ENCODE results near the gene SUN2.
A peak's percentile ranks its signal among the peaks of the same experiment; 100 is the strongest.

The SUN2 gene

GRCh38 chr22:38754751-38755154, 1.0 kb downstream of the SUN2 start:
- H3K27me3 Mint-ChIP-seq: no peaks in the 10 kb centered on the region
- no peaks in the 10 kb centered on the region for H3K9me3 Mint-ChIP-seq
- H3K4me3 Mint-ChIP-seq: peak overlapping the region; percentile 77
- peaks cover 79% of the 10 kb centered on the region for H3K4me1 Mint-ChIP-seq (ENCODE audit: low read depth)
- peak overlapping the region; percentile 90 for H3K27ac Mint-ChIP-seq
- intact Hi-C loops (cut with micrococcal nuclease): no loop called here
- H3K36me3 Mint-ChIP-seq (ENCODE audit: low read depth): peaks cover 43% of the 10 kb centered on the region

DNA sequence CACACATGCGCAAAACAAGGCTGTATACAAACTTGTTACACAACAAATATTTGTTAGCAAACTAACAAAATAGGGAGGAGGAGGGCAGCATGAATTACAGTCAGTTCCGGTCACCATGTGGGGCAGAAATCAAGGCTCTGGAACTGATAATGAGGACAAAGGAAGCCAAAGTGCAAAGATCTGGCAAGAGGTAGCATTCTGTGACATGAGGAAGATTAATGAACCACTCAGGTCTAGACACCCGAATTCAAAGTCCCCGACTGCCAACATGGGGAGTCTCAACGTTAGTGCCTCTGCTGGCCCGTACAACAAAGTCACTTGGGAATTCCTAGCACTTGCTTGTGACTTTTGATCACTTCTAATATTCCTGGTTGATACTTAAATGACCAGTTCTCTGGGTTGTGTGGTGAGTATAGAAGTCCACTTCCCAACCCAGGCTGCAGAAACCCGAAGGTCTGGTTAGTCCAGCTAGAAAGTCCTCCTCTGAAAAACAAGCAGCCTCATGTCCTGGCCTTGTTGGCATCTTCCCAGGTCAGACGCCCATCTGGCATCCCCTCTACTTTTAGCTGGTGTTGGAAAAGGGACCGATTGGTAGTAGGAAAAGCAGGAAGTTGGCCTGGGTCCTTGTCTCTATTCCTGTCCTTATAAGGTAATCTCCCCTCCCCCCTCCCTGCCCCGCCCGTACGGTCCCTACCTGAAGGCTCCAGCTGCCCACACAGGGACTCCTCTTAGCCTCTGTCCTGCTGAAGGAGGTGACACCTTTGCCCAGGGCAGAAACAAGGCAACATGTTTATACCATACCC, 1.6 kb downstream of the SUN2 start:
- H3K4me1 Mint-ChIP-seq (ENCODE audit: low read depth): peaks cover 81% of the 10 kb centered on the region
- H3K36me3 Mint-ChIP-seq (ENCODE audit: low read depth): peaks cover 49% of the 10 kb centered on the region
- intact Hi-C loops (cut with micrococcal nuclease): no loop called here
- peak overlapping the region; percentile 90 for H3K27ac Mint-ChIP-seq
- H3K9me3 Mint-ChIP-seq: no peaks in the 10 kb centered on the region
- peak overlapping the region; percentile 77 for H3K4me3 Mint-ChIP-seq
- no peaks in the 10 kb centered on the region for H3K27me3 Mint-ChIP-seq

GRCh38 chr22:38751422-38752346, 4.1 kb downstream of the SUN2 start:
- peaks cover 60% of the 10 kb centered on the region for H3K4me1 Mint-ChIP-seq (ENCODE audit: low read depth)
- no peaks in the 10 kb centered on the region for H3K9me3 Mint-ChIP-seq
- H3K27ac Mint-ChIP-seq: peak overlapping the region; percentile 88
- peak overlapping the region; percentile 69 for H3K4me3 Mint-ChIP-seq
- intact Hi-C loops (cut with micrococcal nuclease): no loop called here
- H3K27me3 Mint-ChIP-seq: no peaks in the 10 kb centered on the region
- H3K36me3 Mint-ChIP-seq (ENCODE audit: low read depth): peaks cover 73% of the 10 kb centered on the region

DNA sequence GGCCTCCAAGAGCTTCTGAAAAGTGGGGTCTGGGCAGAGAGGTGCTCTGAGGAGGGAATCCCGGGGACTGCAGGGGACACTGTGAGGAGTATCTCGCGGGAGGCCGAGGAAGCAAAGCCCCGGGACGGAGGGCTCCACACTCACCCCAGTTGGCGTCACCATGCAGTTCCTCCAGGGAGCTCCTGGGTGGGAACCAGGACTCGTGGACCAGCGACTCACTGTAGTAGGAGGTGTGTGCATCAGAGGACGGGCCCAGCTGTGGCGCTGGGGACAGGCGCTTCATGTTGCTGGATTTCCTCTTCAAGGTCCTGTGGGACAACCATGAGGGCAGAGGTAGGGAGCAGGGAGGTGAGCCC, 4.8 kb downstream of the SUN2 start:
- H3K27ac Mint-ChIP-seq: peak overlapping the region; percentile 88
- intact Hi-C loops (cut with micrococcal nuclease): no loop called here
- H3K27me3 Mint-ChIP-seq: no peaks in the 10 kb centered on the region
- peaks cover 56% of the 10 kb centered on the region for H3K4me1 Mint-ChIP-seq (ENCODE audit: low read depth)
- no peak overlapping the region for H3K4me3 Mint-ChIP-seq
- no peaks in the 10 kb centered on the region for H3K9me3 Mint-ChIP-seq
- peaks cover 80% of the 10 kb centered on the region for H3K36me3 Mint-ChIP-seq (ENCODE audit: low read depth)

DNA sequence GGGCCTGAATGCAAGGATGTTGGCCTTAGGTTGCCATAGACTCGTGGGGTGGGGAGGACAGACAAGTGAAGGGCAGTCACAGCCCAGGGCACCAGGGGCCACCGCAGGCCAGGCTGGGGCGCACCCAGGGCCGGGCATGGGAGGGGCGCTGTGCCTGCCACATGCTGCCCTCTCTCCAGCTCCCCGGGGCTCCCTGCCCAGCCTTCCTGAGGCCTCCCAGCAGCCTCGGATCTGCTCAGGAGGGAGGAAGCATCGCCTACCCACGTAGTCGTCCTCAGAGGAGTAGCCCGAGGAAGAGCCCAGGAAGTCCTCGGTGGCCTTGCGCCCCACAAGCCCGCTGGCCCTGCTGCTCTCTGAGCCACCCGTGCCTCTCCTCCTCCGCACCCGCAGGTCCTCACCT, 5.2 kb downstream of the SUN2 start:
- Mint-ChIP-seq H3K36me3 (ENCODE audit: low read depth) (peaks cover 84% of the 10 kb centered on the region), H3K4me3 (no peak overlapping the region), H3K4me1 (ENCODE audit: low read depth) (peaks cover 56% of the 10 kb centered on the region), H3K9me3 (no peaks in the 10 kb centered on the region), H3K27ac (peak overlapping the region; percentile 41), H3K27me3 (no peaks in the 10 kb centered on the region)
- intact Hi-C loops (cut with micrococcal nuclease): no loop called here

GRCh38 chr22:38750104-38750503, 5.7 kb downstream of the SUN2 start:
- Mint-ChIP-seq H3K4me1 (ENCODE audit: low read depth) (peaks cover 54% of the 10 kb centered on the region), H3K36me3 (ENCODE audit: low read depth) (peaks cover 89% of the 10 kb centered on the region), H3K27me3 (no peaks in the 10 kb centered on the region), H3K4me3 (no peak overlapping the region), H3K27ac (peak overlapping the region; percentile 41), H3K9me3 (no peaks in the 10 kb centered on the region)
- intact Hi-C loops (cut with micrococcal nuclease): no loop called here

DNA sequence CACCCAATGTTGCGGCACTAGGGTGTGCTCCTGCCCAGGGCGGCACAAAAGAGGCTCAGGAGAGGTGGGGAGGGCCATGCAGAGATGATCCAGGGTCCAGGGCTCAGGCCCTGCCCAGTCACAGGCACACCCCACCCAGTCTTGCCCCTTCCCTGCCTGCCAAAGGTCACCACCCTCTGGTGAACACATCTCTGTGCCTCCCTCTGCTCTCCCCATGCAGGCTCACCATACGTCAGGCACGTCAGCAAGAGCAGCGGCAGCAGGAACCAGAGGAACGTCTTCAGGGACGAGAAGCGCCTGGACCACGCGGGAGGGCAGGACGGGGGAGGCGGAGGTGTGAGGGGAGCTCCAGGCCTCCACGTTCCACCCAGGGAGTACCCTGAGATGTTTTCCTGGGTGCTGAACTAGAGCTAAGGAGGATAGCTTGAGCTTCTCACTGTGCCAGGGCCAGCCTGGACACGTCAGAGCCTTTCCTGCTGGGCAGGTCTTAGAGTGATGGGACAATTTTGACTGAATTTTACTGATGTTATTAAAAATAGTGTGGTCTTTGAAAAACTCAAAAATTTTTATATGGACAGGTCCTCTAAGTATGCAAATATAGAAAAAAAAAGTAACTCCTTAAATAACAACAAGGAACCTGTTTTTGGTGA, 7.2 kb downstream of the SUN2 start:
- Mint-ChIP-seq H3K9me3 (no peaks in the 10 kb centered on the region), H3K27me3 (no peaks in the 10 kb centered on the region), H3K27ac (no peak overlapping the region), H3K36me3 (ENCODE audit: low read depth) (peaks cover 98% of the 10 kb centered on the region), H3K4me1 (ENCODE audit: low read depth) (peaks cover 39% of the 10 kb centered on the region), H3K4me3 (no peak overlapping the region)
- intact Hi-C loops (cut with micrococcal nuclease): no loop called here

DNA sequence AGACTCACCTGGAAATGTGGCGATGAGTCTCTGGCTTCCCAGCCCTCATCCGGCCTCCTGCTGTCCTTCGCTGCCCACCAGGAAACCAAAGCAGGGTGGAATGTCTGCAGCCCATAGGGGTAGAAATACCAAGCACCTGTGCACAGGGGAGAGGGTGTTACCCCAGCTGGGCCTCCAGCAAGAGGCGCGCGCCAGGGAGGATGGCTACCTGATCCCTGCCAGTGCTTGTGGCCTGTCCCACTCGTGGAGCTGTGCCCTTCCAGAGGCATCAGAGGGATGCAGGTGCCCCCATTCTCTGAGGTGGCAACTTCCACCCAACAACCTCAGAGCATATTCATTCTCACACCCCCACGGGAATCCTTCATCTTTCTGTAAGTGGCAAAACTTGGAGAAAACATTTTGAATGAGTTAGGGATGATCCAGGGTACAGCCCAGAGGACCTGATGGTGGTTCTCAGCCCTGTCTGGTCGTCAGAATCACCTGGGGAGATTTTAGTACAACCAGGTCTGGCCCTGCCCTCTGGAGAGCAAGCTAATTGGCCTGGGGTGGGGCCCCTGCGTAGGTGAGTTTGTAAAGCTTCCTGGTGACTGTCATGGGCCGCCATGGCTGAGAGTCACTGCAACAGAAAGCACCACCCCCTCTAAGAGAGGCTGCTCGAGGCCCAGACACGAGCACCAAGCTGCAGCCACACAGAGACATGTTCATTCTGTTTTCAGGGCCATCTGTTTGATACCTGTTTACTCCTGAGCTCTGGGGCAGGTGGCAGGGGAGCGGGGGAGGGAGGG, 9.9 kb downstream of the SUN2 start:
- Mint-ChIP-seq H3K4me1 (ENCODE audit: low read depth) (peaks cover 13% of the 10 kb centered on the region), H3K9me3 (no peaks in the 10 kb centered on the region), H3K4me3 (no peak overlapping the region), H3K27ac (no peak overlapping the region), H3K36me3 (ENCODE audit: low read depth) (peaks cover 98% of the 10 kb centered on the region), H3K27me3 (no peaks in the 10 kb centered on the region)
- intact Hi-C loops (cut with micrococcal nuclease): no loop called here

DNA sequence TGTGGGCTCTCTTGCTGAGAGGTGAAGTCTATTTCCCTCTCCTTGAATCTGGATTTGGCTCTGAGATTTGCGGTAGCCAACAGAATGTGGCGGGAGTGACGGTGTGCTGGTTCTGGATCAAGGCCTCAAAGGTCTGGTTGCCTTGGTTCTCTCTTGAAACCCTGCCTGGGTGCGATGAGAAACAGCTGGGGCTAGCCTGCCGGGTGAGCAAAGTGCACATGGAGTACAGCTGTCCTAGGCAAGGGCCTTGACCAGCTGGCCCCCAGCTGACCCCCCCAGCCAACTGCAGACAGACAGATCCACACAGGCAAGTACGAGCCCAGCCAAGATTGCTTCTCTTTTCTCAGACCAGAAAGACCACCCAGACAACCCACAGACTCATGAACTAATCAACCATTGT, 10.8 kb downstream of the SUN2 start:
- Mint-ChIP-seq H3K9me3 (no peaks in the 10 kb centered on the region), H3K27me3 (no peaks in the 10 kb centered on the region), H3K36me3 (ENCODE audit: low read depth) (peaks cover 98% of the 10 kb centered on the region), H3K4me1 (ENCODE audit: low read depth) (peaks cover 4% of the 10 kb centered on the region), H3K27ac (no peak overlapping the region), H3K4me3 (no peak overlapping the region)
- intact Hi-C loops (cut with micrococcal nuclease): no loop called here

- H3K27ac Mint-ChIP-seq: no peak overlapping the region
- no peaks in the 10 kb centered on the region for H3K4me1 Mint-ChIP-seq (ENCODE audit: low read depth)
- H3K27me3 Mint-ChIP-seq: no peaks in the 10 kb centered on the region
- H3K9me3 Mint-ChIP-seq: no peaks in the 10 kb centered on the region
- intact Hi-C loops (cut with micrococcal nuclease): no loop called here
- H3K36me3 Mint-ChIP-seq (ENCODE audit: low read depth): peaks cover 98% of the 10 kb centered on the region
- H3K4me3 Mint-ChIP-seq: no peak overlapping the region
Measured at GRCh38 chr22:38742176-38742942, 13.4 kb downstream of the SUN2 start.

DNA sequence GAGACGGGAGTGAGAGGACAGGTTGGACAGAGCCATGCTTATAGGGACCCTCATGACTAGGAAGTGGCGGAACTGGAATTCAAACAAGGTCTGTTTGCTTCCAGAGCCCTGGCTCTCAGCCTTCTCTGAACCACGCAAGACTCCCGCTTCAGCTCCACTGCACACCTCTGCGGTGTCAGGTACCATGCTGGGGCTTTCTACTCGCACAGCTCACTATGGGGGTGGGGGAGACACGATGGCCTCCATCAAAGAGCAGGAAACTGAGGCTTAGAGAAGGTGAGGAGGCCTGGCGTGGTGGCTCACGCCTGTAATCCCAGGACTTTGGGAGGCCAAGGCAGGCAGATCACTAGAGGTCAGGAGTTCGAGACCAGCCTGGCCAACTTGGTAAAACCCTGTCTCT, 14.2 kb downstream of the SUN2 start:
- no peaks in the 10 kb centered on the region for H3K27me3 Mint-ChIP-seq
- H3K36me3 Mint-ChIP-seq (ENCODE audit: low read depth): peaks cover 98% of the 10 kb centered on the region
- H3K4me3 Mint-ChIP-seq: no peak overlapping the region
- H3K4me1 Mint-ChIP-seq (ENCODE audit: low read depth): no peaks in the 10 kb centered on the region
- H3K27ac Mint-ChIP-seq: no peak overlapping the region
- intact Hi-C loops (cut with micrococcal nuclease): no loop called here
- no peaks in the 10 kb centered on the region for H3K9me3 Mint-ChIP-seq

GRCh38 chr22:38741166-38741565, 14.6 kb downstream of the SUN2 start:
- H3K36me3 Mint-ChIP-seq (ENCODE audit: low read depth): peaks cover 98% of the 10 kb centered on the region
- intact Hi-C loops (cut with micrococcal nuclease): no loop called here
- no peak overlapping the region for H3K27ac Mint-ChIP-seq
- no peaks in the 10 kb centered on the region for H3K9me3 Mint-ChIP-seq
- H3K4me3 Mint-ChIP-seq: no peak overlapping the region
- H3K27me3 Mint-ChIP-seq: no peaks in the 10 kb centered on the region
- H3K4me1 Mint-ChIP-seq (ENCODE audit: low read depth): no peaks in the 10 kb centered on the region

DNA sequence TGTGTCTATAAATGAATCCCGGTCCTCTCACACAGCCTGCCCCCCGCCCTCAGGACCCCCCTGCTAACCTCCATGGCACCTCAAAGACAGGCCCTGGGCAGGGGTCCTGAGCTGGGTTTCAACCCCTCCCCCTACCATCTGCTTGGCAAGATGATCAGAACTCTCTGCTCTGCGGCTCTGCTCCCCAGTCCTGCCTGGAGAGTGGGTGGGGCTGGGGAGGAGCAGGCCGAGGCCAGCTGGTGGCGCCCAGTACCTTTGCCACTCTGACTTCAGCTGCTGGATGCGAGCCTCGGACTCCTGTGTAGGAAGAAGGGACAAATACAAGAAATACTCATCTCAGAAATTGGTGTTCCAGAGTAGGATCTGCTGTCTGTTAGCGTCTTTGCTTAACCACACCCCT, 15.0 kb downstream of the SUN2 start:
- Mint-ChIP-seq H3K9me3 (no peaks in the 10 kb centered on the region), H3K27ac (no peak overlapping the region), H3K27me3 (no peaks in the 10 kb centered on the region), H3K4me3 (no peak overlapping the region), H3K4me1 (ENCODE audit: low read depth) (no peaks in the 10 kb centered on the region), H3K36me3 (ENCODE audit: low read depth) (peaks cover 98% of the 10 kb centered on the region)
- intact Hi-C loops (cut with micrococcal nuclease): no loop called here

Data from dendritic cell treated with granulocyte-macrophage colony-stimulating factor and Interleukin-4, amounts not matched to agents 40 ng/mL and 50 ng/mL, for 4 days (primary cell).